ENCODE results near the gene PLD1.
A peak's percentile ranks its signal among the peaks of the same experiment; 100 is the strongest.

PLD1 gene

DNA sequence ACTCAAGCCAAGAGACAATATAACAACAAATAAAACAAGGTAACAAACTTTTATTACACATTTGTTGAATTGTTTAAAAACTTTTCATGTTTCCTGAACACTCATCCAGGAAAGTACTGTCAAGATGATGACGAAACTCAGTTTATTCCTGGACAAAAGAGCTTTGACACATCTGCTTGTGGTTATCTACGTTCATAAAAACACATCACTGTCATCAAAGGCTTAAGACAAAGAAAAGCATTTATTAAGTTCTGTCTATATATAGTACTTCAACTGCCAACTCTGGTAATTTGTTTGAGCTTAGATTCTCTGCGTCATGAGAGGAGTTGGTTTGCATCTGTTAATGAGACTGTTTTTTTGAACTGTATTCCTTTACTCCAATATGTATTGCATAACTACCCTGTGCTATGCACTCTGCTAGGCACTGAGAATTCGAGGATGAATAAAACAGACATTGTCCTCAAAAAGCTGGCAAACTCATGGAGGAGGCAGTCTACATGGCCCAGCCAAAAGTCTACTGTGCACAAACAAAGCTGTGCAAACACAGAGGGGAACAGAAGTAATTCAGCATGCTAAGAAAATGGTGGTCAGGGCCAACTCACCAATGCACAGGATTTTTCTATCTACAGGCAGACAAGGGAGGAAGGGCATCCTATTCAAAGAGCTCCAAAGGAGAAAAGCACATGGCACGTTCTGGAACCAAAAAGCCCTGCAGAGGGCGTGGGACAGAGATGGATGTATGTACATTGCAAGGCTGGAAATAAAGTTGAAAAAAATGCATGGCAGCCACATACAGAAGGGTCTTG is 21.5 kb downstream of the PLD1 start:
- H4K20me1 ChIP-seq (ENCODE audit: insufficient read depth, low read length, poor library complexity, severe bottlenecking) = no peaks in the 10 kb centered on the region
- H3K79me2 ChIP-seq (ENCODE audit: insufficient read depth, low read length) = no peaks in the 10 kb centered on the region
- no peak overlapping the region for H3K4me3 ChIP-seq (ENCODE audit: low read length, poor library complexity, severe bottlenecking)
- H3K27me3 ChIP-seq (ENCODE audit: insufficient read depth, low read length, poor library complexity, severe bottlenecking) = no peaks in the 10 kb centered on the region
- TF ChIP-seq EZH2phosphoT487 (IDR thresholded peaks at IDR 0.05; ENCODE audit: borderline replicate concordance) = no peak
- TF ChIP-seq, protein P1, sequence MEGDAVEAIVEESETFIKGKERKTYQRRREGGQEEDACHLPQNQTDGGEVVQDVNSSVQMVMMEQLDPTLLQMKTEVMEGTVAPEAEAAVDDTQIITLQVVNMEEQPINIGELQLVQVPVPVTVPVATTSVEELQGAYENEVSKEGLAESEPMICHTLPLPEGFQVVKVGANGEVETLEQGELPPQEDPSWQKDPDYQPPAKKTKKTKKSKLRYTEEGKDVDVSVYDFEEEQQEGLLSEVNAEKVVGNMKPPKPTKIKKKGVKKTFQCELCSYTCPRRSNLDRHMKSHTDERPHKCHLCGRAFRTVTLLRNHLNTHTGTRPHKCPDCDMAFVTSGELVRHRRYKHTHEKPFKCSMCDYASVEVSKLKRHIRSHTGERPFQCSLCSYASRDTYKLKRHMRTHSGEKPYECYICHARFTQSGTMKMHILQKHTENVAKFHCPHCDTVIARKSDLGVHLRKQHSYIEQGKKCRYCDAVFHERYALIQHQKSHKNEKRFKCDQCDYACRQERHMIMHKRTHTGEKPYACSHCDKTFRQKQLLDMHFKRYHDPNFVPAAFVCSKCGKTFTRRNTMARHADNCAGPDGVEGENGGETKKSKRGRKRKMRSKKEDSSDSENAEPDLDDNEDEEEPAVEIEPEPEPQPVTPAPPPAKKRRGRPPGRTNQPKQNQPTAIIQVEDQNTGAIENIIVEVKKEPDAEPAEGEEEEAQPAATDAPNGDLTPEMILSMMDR (conservative IDR thresholded peaks at IDR 0.05; ENCODE audit: low read length) = peak; percentile 42
- no peaks in the 10 kb centered on the region for H3K9me2 ChIP-seq (replicated peaks; ENCODE audit: low read depth, low read length)
- no peaks in the 10 kb centered on the region for H3K36me3 ChIP-seq (ENCODE audit: insufficient read depth, low read length)
- H3F3A ChIP-seq (ENCODE audit: low read depth) = no peaks in the 10 kb centered on the region
- H3K4me2 ChIP-seq (ENCODE audit: low read depth, low read length, poor library complexity, severe bottlenecking) = no peak overlapping the region
- no peaks in the 10 kb centered on the region for H3K9me3 ChIP-seq (ENCODE audit: insufficient read depth, low read depth, low read length)
- peaks cover 11% of the 10 kb centered on the region for H3K4me1 ChIP-seq (ENCODE audit: insufficient read depth, low read length, poor library complexity, severe bottlenecking)
- peak overlapping the region; percentile 23; the same call in 1 of the 2 replicates for H2AFZ ChIP-seq (ENCODE audit: low read length)
- no peak overlapping the region for H3K9ac ChIP-seq (ENCODE audit: low read depth, low read length, poor library complexity, severe bottlenecking)

DNA sequence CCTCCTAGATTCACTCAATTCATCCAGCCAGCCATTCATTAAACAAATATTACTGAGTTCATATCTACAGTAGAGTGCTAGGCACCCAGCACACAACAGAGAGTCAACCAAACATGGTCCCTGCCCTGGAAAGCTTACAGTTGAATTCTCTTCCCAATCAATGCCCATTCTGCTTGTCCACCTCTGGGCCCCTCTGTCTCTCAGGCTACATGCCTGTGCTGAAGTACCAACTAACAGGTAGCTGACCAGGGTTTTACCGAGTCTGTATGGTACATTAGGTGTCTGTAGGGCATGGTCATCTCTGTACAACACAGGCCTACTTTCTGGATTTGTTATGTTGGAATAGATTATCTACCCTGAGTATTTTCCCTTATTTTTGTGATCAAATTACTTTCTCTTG is 23.3 kb downstream of the PLD1 start:
- Histone ChIP-seq H3K4me2 (ENCODE audit: low read depth, low read length, poor library complexity, severe bottlenecking) (no peak overlapping the region), H3K9me2 (replicated peaks; ENCODE audit: low read depth, low read length) (no peaks in the 10 kb centered on the region), H3K4me3 (ENCODE audit: low read length, poor library complexity, severe bottlenecking) (no peak overlapping the region), H3K36me3 (ENCODE audit: insufficient read depth, low read length) (no peaks in the 10 kb centered on the region), H3F3A (ENCODE audit: low read depth) (no peaks in the 10 kb centered on the region), H4K20me1 (ENCODE audit: insufficient read depth, low read length, poor library complexity, severe bottlenecking) (no peaks in the 10 kb centered on the region), H3K9me3 (ENCODE audit: insufficient read depth, low read depth, low read length) (no peaks in the 10 kb centered on the region), H3K9ac (ENCODE audit: low read depth, low read length, poor library complexity, severe bottlenecking) (no peak overlapping the region), H3K4me1 (ENCODE audit: insufficient read depth, low read length, poor library complexity, severe bottlenecking) (peaks cover 11% of the 10 kb centered on the region), H2AFZ (ENCODE audit: low read length) (no peak overlapping the region), H3K79me2 (ENCODE audit: insufficient read depth, low read length) (no peaks in the 10 kb centered on the region), H3K27me3 (ENCODE audit: insufficient read depth, low read length, poor library complexity, severe bottlenecking) (no peaks in the 10 kb centered on the region)
- TF ChIP-seq, protein P1 (conservative IDR thresholded peaks at IDR 0.05; ENCODE audit: low read length) = no peak
- no peak for TF ChIP-seq EZH2phosphoT487 (IDR thresholded peaks at IDR 0.05; ENCODE audit: borderline replicate concordance)

DNA sequence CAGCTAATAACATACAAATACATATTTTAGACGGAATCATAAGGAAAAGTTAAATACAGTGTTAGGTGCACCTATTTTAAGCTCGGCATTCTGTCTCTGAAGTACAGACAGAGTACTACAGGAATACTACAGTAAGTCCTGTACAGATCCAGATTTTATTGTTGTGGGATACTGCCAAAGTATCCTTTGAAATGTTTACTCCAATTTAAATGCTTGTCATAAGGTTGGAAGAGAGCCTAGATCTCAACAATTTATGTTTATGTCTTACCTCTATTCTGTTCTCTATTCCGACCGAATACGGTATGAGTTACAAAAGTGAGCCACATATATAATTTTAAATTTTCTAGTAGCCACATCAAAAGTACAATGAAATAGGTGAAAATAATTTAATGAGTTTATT is 25.3 kb downstream of the PLD1 start:
- no peaks in the 10 kb centered on the region for H3K36me3 ChIP-seq (ENCODE audit: insufficient read depth, low read length)
- no peak overlapping the region for H3K4me2 ChIP-seq (ENCODE audit: low read depth, low read length, poor library complexity, severe bottlenecking)
- H3K27me3 ChIP-seq (ENCODE audit: insufficient read depth, low read length, poor library complexity, severe bottlenecking) = no peaks in the 10 kb centered on the region
- no peaks in the 10 kb centered on the region for H3K79me2 ChIP-seq (ENCODE audit: insufficient read depth, low read length)
- H4K20me1 ChIP-seq (ENCODE audit: insufficient read depth, low read length, poor library complexity, severe bottlenecking) = no peaks in the 10 kb centered on the region
- peaks cover 11% of the 10 kb centered on the region for H3K4me1 ChIP-seq (ENCODE audit: insufficient read depth, low read length, poor library complexity, severe bottlenecking)
- no peak overlapping the region for H3K9ac ChIP-seq (ENCODE audit: low read depth, low read length, poor library complexity, severe bottlenecking)
- no peaks in the 10 kb centered on the region for H3K9me3 ChIP-seq (ENCODE audit: insufficient read depth, low read depth, low read length)
- no peak for TF ChIP-seq EZH2phosphoT487 (IDR thresholded peaks at IDR 0.05; ENCODE audit: borderline replicate concordance)
- TF ChIP-seq, protein P1 (conservative IDR thresholded peaks at IDR 0.05; ENCODE audit: low read length) = no peak
- no peaks in the 10 kb centered on the region for H3K9me2 ChIP-seq (replicated peaks; ENCODE audit: low read depth, low read length)
- H3F3A ChIP-seq (ENCODE audit: low read depth) = no peaks in the 10 kb centered on the region
- H2AFZ ChIP-seq (ENCODE audit: low read length) = no peak overlapping the region
- no peak overlapping the region for H3K4me3 ChIP-seq (ENCODE audit: low read length, poor library complexity, severe bottlenecking)
